ENCODE measurements around the gene SLC45A2.
"Not testable (repeated sequence)": the region's sequence is repeated elsewhere in the genome, so short reads cannot be mapped to it uniquely, and the experiment has no call there.

The SLC45A2 gene

DNA sequence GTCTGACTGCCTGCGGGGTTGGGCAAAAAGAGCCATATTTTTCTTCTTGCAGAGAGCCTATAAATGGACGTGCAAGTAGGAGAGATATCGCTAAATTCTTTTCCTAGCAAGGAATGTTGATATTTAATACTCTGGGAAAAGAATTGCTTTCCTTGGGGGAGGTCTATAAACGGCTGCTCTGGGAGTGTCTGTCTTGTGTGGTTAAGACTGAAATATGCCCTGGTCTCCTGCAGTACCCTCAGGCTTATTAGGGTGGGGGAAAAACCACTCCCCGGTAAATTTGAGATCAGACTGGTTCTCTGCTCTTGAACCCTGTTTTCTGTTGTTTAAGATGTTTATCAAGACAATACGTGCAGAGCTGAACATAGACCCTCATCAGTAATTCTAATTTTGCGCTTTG is 78.2 kb downstream of the SLC45A2 start:
- not testable (repeated sequence) for DNase-seq

DNA sequence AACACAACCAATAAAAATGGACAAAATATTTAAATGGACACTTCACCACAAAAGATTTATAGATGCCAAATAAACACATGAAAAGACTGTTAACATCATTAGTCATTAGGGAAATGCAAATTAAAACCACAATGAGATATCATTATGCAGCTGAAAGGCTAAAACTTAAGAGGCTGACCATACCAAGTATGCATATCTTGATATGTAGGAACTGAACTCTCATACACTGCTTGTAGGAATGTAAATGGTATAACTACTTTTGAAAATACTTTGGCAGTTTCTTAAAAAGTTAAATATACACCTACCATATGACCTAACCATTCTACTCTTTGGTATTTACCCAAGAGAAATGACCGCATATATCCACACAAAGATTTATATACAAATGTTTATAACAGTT is 79.1 kb downstream of the SLC45A2 start:
- DNase-seq: no peak

DNA sequence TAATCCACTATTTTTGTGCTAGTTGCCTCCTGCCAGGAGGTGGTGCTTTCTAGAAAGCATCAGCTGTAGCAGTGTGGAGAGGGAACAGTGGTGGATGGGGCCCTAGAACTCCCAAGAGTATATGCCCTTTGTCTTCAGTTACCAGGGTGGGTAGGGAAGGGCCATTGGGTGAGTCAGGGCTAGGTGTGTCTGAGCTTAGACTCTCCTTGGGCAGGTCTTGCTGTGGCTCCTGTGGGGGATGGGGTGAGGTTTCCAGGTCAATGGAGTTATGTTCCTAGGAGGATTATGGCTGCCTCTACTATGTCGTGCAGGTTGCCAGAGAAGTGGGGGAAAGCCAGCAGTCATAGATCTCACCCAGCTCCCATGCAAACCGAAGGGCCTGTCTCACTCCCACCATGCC is 81.4 kb downstream of the SLC45A2 start:
- DNase-seq: no peak

DNA sequence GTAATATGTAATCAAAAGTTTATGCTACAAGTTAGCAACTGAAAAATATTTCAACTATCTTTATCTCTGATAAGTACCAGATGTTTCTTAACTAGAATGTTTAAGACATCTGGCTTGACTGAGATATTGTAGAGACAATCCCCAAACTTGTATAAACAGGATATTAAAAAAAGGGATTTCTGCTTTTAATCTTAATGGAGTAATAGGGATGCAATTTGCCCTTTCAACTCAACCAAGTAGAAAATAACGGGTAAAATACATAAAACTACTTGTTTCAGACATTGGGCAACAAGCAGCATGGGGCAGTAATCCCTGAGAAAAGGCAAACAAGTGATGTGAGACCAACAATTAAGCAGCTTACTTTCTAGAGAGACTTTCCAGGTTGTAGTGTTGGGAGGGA is 83.3 kb downstream of the SLC45A2 start:
- DNase-seq: no peak
